ENCODE results near the gene BRIP1.
"Not testable (repeated sequence)": the region's sequence is repeated elsewhere in the genome, so short reads cannot be mapped to it uniquely, and the experiment has no call there.

BRIP1 gene

DNA sequence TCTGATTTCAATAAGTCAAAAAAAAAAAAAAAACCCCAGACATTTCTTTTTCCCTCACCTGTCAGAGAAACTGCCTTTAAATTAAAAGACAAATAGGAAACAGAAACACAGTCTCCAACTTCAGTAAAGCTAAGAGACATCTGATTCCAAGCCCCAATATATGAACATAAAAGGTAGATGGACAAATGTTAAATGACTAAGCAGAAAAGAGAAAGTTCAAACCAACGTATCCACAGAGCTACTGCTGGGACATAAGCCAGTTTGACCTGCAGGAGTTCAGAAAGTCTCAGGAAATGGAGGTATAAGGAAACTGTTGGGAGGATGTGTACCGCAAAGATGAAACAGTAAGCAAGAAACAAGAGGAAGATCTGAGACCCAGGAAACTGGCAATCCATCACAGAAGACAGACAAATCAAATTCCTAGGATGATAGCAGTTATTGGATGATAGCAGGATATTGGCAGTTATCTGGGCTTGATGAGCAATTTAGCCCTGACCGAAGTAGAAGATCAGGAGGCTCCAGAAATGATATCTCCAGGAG is 135.0 kb downstream of the BRIP1 start:
- DNase-seq (no peak), ATAC-seq (no peak)
- H3K27me3 Mint-ChIP-seq, result no peaks in the 10 kb centered on the region
- H3K27ac Mint-ChIP-seq, result no peak overlapping the region
- no peaks in the 10 kb centered on the region for H3K9me3 Mint-ChIP-seq
- H3K4me1 Mint-ChIP-seq, result no peaks in the 10 kb centered on the region
- H3K4me3 Mint-ChIP-seq, result no peak overlapping the region

DNA sequence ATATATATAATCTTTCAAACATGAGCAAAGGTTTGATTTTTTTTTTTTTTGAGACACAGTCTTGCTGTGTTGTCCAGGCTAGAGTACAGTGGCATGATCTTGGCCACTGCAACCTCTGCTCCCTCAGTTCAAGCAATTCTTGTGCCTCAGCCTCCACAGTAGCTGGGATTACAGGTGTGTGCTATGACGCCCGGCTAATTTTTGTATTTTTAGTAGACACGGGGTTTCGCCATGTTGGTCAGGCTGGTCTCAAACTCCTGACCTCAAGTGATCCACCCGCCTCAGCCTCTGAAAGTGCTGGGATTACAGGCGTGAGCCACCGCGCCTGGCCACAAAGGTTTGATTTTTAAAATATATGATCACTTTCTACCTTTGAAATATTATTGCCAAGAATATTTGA is 135.5 kb downstream of the BRIP1 start:
- ATAC-seq, DNase-seq, H3K4me3 Mint-ChIP-seq, H3K9me3 Mint-ChIP-seq, H3K4me1 Mint-ChIP-seq, H3K27ac Mint-ChIP-seq, H3K27me3 Mint-ChIP-seq: not testable (repeated sequence)

DNA sequence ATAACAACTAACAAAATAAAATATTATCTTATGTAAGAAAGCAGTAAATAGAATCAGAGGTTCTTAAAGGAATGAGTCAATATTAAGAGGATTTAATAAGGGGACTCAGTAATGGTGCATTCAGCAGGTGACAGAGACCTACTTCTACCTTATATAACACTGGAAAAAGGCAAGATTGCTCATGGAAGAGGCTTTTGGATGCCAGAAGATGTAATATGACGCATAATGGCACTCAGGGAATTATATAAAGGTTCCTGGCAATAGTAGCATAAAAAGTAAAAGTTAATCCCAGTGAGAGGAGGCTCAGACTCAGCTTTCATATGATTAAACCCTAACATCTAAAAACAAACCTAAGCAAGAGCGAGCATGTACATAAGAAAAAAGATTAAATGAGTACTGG is 136.4 kb downstream of the BRIP1 start:
- no peaks in the 10 kb centered on the region for H3K9me3 Mint-ChIP-seq
- H3K4me3 Mint-ChIP-seq, result no peak overlapping the region
- H3K27ac Mint-ChIP-seq, result no peak overlapping the region
- DNase-seq (no peak), ATAC-seq (no peak)
- no peaks in the 10 kb centered on the region for H3K4me1 Mint-ChIP-seq
- H3K27me3 Mint-ChIP-seq, result no peaks in the 10 kb centered on the region

DNA sequence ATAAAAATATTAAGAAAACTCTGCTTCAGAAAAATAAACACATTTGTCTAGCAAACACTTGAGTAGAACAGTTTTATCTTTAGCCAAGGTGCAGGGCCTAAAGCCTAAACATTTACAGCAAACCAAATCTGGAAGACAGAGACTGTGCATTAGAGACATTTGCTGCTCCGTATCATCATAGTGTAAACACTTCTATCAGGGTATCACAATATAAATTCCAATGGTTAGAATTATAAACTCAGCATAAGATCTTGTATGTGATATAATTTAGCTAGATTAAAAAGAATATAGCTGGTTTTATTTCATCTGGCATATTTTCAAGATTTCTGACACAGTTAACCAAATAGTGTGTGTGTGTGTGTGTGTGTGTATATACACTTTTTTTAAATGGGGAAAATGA is 138.6 kb downstream of the BRIP1 start:
- Mint-ChIP-seq H3K4me3 (no peak overlapping the region), H3K9me3 (no peaks in the 10 kb centered on the region)
- no peak for ATAC-seq

DNA sequence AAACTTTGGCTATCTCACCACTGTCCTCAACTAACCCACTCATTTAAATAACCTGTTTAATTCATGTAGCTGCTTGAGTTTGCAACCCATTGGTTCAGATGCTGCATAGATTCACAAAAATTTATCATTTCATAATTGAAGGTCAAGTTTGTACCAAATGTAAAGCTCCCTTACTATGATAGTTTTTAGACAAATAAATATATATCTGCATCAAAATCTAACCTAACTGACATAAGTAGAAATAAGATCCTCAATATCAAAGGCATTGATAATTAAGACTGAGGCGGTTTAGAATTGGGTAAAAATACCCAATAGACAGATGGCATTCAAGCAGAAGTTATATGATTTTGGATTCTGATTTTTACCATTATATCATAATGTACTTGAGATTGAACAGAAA is 139.4 kb downstream of the BRIP1 start:
- Mint-ChIP-seq H3K4me3 (no peak overlapping the region), H3K27ac (no peak overlapping the region), H3K4me1 (no peaks in the 10 kb centered on the region), H3K9me3 (peaks cover 0 to 1% of the 10 kb centered on the region in 2 donors), H3K27me3 (no peaks in the 10 kb centered on the region)
- DNase-seq, result no peak
- ATAC-seq, result no peak

More for the DNA sequence above, 138.6 kb downstream of the BRIP1 start:
- H3K27ac Mint-ChIP-seq, result no peak overlapping the region
- DNase-seq, result no peak
- no peaks in the 10 kb centered on the region for H3K27me3 Mint-ChIP-seq
- H3K4me1 Mint-ChIP-seq, result no peaks in the 10 kb centered on the region

DNA sequence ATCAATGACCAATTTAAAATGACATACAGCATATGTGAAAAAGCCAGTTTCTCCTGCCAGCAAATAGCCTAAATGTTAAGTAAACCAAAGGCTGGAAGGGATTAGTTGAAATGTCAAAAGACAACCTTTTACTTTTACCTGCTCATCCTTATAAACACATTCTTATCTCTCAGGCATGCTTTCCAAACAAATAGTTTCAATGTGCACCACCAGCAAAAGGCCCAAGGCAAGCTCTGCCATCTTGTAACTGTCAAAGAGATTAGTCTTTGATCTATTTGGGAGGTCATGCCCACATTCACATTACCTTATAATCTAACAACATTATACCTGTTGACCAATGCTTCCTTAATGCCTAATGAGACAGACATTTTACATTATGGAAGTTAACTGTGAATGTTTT is 140.1 kb downstream of the BRIP1 start:
- peaks cover 6 to 8% of the 10 kb centered on the region in 2 donors for H3K9me3 Mint-ChIP-seq
- ATAC-seq, result no peak
- no peak overlapping the region for H3K4me3 Mint-ChIP-seq
- DNase-seq, result no peak
- H3K27me3 Mint-ChIP-seq, result no peaks in the 10 kb centered on the region
- no peak overlapping the region for H3K27ac Mint-ChIP-seq
- no peaks in the 10 kb centered on the region for H3K4me1 Mint-ChIP-seq

DNA sequence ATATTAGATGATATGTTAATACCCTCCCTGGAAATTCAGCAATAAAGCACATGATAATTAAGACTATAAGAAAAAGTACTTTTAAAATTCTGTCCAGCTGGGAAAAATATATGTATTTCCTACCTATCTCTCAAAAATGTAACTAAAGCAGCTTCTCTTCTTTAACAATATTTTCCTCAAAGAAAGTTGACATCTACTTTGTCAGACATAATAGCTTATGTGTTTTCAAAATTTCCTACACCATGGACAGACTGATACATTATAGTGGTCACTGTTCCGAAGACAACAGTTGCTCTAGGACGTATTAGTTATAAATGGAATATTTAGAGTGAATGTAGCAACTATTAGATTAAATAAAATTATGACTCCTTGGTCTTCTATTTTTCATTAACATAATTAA is 140.9 kb downstream of the BRIP1 start:
- DNase-seq (no peak), ATAC-seq (no peak)
- H3K9me3 Mint-ChIP-seq, result peaks cover 14 to 16% of the 10 kb centered on the region in 2 donors
- no peaks in the 10 kb centered on the region for H3K4me1 Mint-ChIP-seq
- no peaks in the 10 kb centered on the region for H3K27me3 Mint-ChIP-seq
- H3K4me3 Mint-ChIP-seq, result no peak overlapping the region
- no peak overlapping the region for H3K27ac Mint-ChIP-seq

DNA sequence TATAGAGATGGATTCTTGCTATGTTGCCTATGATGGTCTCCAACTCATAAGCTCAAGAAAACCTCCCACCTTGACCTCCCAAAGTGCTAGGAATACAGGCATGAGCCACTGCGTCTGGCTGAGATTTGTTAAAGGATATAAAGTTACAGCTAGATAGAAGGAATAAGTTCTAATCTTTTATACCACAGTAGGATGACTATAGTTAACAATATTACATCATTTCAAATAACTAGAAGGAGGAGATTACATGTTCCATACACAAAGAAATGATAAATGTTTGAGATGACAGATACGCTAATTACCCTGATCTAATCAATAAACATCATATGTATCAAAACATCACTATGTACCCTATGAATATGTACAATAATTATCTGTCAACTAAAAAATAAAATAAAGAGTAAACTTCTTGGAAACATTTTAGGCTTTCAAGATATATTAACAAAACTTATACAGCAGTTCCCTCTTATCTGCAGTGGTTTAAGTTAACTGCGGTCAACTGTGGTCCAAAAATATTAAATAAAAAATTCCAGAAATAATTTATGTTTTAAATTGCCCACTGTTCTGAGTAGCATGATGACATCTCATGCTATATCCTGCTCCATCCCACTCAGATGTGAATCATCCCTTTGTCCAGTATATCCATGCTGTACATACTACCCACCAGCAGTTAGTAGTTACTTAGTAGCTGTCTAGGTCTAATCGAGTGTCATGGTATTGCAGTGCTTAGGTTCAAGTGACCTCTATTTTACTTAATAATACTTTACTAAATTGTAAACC is 143.1 kb downstream of the BRIP1 start:
- H3K9me3 Mint-ChIP-seq, result peaks cover 17 to 24% of the 10 kb centered on the region in 2 donors
- no peaks in the 10 kb centered on the region for H3K4me1 Mint-ChIP-seq
- H3K27ac Mint-ChIP-seq, result no peak overlapping the region
- DNase-seq, result no peak
- no peak overlapping the region for H3K4me3 Mint-ChIP-seq
- no peaks in the 10 kb centered on the region for H3K27me3 Mint-ChIP-seq
- ATAC-seq, result no peak

DNA sequence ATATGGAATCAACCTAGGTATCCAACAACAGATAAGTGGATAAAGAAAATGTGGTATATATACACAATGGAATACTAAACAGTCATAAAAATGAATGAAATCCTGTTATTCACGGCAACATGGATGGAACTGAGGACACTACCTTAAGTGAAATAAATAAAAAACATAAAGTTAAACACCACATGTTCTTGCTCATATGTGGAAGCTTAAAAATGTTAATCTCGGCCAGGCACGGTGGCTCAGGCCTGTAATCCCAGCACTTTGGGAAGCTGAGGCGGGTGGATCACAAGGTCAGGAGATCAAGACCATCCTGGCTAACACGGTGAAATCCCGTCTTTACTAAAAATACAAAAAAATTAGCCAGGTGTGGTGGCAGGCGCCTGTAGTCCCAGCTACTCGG is 144.1 kb downstream of the BRIP1 start:
- H3K27me3 Mint-ChIP-seq, H3K4me1 Mint-ChIP-seq, H3K27ac Mint-ChIP-seq, H3K4me3 Mint-ChIP-seq, DNase-seq, ATAC-seq: not testable (repeated sequence)
- peaks cover 17 to 24% of the 10 kb centered on the region in 2 donors for H3K9me3 Mint-ChIP-seq

DNA sequence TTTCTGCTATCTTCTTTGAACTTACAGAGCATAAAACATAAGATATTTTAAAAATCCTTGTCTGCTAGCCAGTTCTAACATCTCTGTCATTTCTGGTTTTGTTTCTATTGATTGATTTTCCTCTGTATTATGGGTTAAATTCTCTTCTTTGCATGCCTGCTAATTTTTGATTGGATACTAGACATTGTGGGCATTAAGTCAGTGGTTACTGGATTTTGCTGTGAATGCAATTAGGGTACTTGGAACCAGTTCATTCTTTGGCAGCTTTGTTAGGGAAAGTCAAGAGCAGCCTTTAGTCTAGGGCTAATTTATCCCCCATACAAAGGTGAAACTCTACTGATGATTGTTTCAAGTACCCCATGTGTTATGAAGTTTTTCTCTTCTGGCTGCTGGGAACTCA is 145.3 kb downstream of the BRIP1 start:
- Mint-ChIP-seq H3K9me3 (peaks cover 17 to 24% of the 10 kb centered on the region in 2 donors), H3K4me3 (no peak overlapping the region), H3K27ac (no peak overlapping the region), H3K4me1 (no peaks in the 10 kb centered on the region), H3K27me3 (no peaks in the 10 kb centered on the region)
- ATAC-seq (no peak), DNase-seq (no peak)

DNA sequence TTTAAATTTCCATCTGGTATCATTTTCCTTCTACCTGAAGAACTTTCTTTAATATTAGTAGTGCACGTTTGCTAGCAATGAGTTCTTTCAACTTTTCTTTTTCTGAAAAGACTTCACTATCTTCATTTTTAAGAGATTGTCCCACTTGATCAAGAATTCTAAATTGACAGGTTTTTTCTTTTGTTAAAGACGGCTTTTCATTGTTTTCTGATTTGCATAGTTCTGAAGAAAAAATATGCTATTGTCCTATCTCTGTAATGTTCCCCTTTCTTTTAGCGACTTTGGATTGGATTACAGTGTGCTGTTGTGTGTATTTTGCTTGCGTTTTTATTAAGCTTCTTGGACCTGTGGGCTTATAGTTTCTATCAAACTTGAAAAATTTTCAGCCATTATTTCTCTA is 146.0 kb downstream of the BRIP1 start:
- H3K27me3 Mint-ChIP-seq, result no peaks in the 10 kb centered on the region
- no peaks in the 10 kb centered on the region for H3K4me1 Mint-ChIP-seq
- ATAC-seq (no peak), DNase-seq (no peak)
- H3K9me3 Mint-ChIP-seq, result peaks cover 17 to 24% of the 10 kb centered on the region in 2 donors
- no peak overlapping the region for H3K27ac Mint-ChIP-seq
- H3K4me3 Mint-ChIP-seq, result no peak overlapping the region

DNA sequence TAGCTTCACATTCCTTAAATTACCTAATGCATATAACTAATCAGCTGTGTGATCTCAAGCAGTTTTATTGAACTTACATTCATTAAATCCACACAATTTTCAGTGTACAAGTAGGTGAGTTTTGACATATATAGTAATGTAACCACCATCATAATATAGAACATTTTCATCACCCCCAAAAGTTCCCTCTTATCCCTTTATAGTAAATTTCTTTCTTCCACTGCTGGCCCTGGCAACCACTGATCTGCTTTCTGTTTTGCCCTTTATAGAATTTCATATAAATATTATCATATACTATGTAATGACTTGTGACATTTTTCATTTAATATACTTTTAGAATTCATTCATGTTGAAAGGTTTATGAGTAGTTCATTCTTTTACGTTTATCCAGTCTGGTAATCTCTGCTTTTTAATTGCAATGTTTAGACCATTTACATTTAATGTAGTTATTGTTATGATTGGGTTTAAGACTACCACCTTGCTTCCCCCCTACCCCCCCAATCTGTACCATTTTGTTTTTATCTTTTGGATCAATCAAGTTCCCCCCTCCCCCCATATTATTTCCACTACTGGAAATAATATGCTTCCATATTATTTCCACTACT is 147.0 kb downstream of the BRIP1 start:
- H3K27me3 Mint-ChIP-seq, result no peaks in the 10 kb centered on the region
- no peak overlapping the region for H3K27ac Mint-ChIP-seq
- ATAC-seq, result no peak
- H3K9me3 Mint-ChIP-seq, result peaks cover 17 to 24% of the 10 kb centered on the region in 2 donors
- DNase-seq, result no peak
- H3K4me3 Mint-ChIP-seq, result no peak overlapping the region
- H3K4me1 Mint-ChIP-seq, result no peaks in the 10 kb centered on the region

DNA sequence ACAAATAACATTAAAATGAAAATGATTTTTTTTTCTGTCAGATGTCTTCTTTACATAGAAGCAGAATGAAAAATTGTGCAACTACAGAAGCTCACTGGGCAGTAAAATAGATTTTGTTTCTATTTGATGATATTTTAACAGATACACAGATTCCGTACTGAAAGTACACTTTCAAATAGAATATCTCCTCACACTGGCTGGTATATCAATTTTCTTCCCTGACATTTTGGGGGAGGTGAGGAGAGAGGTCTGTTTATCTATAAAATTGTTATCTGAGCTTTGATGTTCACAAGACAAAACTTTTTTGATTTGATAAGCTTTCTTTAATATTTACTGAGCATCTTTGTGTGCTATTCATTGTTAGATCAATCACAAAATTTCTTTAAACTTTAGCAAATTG is 148.0 kb downstream of the BRIP1 start:
- Mint-ChIP-seq H3K9me3 (peaks cover 17 to 24% of the 10 kb centered on the region in 2 donors), H3K27ac (no peak overlapping the region), H3K27me3 (no peaks in the 10 kb centered on the region), H3K4me3 (no peak overlapping the region), H3K4me1 (no peaks in the 10 kb centered on the region)
- no peak for ATAC-seq
- no peak for DNase-seq

DNA sequence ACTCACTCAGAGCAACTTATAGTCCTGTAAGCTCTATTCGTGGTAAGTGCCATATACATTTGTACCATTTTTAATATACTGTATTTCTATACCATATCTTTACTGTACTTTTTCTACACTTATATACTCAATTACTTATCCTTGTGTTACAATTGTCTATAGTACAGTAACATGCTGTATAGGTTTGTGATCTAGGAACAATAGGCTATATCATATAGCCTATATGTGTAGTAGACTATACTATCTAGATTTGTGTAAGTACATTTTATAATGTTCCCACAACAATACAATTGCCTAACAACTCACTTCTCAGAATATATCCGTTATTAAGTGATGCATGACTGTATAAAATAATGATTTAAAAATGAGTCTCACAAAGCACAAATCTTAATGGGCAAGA is 149.0 kb downstream of the BRIP1 start:
- Mint-ChIP-seq H3K4me1 (no peaks in the 10 kb centered on the region), H3K27ac (no peak overlapping the region), H3K4me3 (no peak overlapping the region), H3K9me3 (peaks cover 17 to 24% of the 10 kb centered on the region in 2 donors), H3K27me3 (no peaks in the 10 kb centered on the region)
- DNase-seq (no peak), ATAC-seq (no peak)

DNA sequence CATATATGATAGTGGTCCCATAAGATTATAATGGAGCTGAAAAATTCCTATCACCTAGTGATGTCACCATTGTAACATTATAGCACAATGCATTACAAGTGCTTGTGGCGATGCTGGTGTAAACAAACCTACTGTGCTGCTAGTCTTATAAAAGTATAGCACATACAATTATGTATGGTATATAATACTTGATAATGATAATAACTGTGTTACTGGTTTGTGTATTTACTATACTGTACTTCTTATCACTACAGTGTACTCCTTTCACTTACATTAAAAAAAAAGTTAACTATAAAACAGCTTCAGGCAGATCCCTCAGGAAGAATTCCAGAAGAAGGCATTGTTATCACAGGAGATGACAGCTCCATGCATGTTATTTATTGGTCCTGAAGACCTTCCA is 150.3 kb downstream of the BRIP1 start:
- DNase-seq, result no peak
- Mint-ChIP-seq H3K4me3 (no peak overlapping the region), H3K9me3 (peaks cover 10 to 14% of the 10 kb centered on the region in 2 donors), H3K27ac (no peak overlapping the region), H3K4me1 (no peaks in the 10 kb centered on the region), H3K27me3 (no peaks in the 10 kb centered on the region)
- ATAC-seq, result no peak

DNA sequence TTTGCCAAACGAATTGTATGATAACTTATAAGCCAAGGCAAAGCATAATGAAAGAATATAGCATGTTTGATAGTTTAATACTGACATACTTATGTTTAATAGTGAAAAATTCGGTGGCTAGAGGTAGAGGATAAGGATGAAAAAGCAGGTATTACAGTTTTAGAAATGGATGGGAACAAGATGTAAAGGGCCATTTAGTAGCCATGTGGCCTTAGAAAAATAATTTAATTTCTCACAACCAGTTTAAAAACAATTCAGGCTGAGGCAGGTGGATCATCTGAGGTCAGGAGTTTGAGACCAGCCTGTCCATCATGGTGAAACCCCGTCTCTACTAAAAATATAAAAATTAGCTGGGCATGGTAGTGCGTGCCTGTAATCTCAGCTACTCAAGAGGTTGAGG is 152.8 kb downstream of the BRIP1 start:
- Mint-ChIP-seq H3K9me3 (peaks cover 12% of the 10 kb centered on the region in 2 donors), H3K27ac (no peak overlapping the region), H3K4me1 (no peaks in the 10 kb centered on the region), H3K27me3 (no peaks in the 10 kb centered on the region), H3K4me3 (no peak overlapping the region)
- ATAC-seq (no peak), DNase-seq (no peak)
